Measurements from ENCODE around the gene ENGASE.

Gene ENGASE

DNA sequence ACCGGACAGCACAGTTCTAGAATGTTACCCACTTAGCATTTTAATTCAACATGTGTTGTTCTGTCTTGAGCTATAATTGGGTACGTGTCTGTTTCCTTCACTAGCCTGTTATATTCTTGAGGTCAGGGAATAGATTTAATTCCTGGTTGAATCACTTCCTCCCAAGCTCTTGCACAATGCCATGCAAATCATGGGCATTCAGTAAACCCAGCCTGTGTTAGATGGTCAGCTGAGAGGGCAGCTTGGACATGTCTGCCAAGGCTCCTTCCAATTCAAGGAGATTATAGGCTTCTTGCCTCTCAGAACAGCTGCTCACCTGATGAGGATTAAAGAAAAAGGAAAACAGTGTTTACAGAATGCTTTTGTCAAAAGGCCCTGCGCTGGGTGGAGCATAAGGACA is 38.0 kb upstream of the ENGASE start:
- H3K4me3 ChIP-seq (ENCODE audit: low read length, poor library complexity, severe bottlenecking) = no peak overlapping the region
- no peaks in the 10 kb centered on the region for H3K9me3 ChIP-seq (ENCODE audit: insufficient read depth, low read depth, low read length)
- no peak overlapping the region for H3K9ac ChIP-seq (ENCODE audit: low read depth, low read length, poor library complexity, severe bottlenecking)
- no peak overlapping the region for H3K4me2 ChIP-seq (ENCODE audit: low read depth, low read length, poor library complexity, severe bottlenecking)
- no peak overlapping the region for H2AFZ ChIP-seq (ENCODE audit: low read length)
- H3F3A ChIP-seq (ENCODE audit: low read depth) = no peaks in the 10 kb centered on the region
- H3K9me2 ChIP-seq (replicated peaks; ENCODE audit: low read depth, low read length) = no peaks in the 10 kb centered on the region
- TF ChIP-seq, protein P1, sequence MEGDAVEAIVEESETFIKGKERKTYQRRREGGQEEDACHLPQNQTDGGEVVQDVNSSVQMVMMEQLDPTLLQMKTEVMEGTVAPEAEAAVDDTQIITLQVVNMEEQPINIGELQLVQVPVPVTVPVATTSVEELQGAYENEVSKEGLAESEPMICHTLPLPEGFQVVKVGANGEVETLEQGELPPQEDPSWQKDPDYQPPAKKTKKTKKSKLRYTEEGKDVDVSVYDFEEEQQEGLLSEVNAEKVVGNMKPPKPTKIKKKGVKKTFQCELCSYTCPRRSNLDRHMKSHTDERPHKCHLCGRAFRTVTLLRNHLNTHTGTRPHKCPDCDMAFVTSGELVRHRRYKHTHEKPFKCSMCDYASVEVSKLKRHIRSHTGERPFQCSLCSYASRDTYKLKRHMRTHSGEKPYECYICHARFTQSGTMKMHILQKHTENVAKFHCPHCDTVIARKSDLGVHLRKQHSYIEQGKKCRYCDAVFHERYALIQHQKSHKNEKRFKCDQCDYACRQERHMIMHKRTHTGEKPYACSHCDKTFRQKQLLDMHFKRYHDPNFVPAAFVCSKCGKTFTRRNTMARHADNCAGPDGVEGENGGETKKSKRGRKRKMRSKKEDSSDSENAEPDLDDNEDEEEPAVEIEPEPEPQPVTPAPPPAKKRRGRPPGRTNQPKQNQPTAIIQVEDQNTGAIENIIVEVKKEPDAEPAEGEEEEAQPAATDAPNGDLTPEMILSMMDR (conservative IDR thresholded peaks at IDR 0.05; ENCODE audit: low read length) = no peak
- no peak for TF ChIP-seq EZH2phosphoT487 (IDR thresholded peaks at IDR 0.05; ENCODE audit: borderline replicate concordance)
- no peaks in the 10 kb centered on the region for H3K27me3 ChIP-seq (ENCODE audit: insufficient read depth, low read length, poor library complexity, severe bottlenecking)
- no peaks in the 10 kb centered on the region for H3K79me2 ChIP-seq (ENCODE audit: insufficient read depth, low read length)
- no peaks in the 10 kb centered on the region for H3K36me3 ChIP-seq (ENCODE audit: insufficient read depth, low read length)
- no peaks in the 10 kb centered on the region for H3K4me1 ChIP-seq (ENCODE audit: insufficient read depth, low read length, poor library complexity, severe bottlenecking)
- H4K20me1 ChIP-seq (ENCODE audit: insufficient read depth, low read length, poor library complexity, severe bottlenecking) = no peaks in the 10 kb centered on the region

DNA sequence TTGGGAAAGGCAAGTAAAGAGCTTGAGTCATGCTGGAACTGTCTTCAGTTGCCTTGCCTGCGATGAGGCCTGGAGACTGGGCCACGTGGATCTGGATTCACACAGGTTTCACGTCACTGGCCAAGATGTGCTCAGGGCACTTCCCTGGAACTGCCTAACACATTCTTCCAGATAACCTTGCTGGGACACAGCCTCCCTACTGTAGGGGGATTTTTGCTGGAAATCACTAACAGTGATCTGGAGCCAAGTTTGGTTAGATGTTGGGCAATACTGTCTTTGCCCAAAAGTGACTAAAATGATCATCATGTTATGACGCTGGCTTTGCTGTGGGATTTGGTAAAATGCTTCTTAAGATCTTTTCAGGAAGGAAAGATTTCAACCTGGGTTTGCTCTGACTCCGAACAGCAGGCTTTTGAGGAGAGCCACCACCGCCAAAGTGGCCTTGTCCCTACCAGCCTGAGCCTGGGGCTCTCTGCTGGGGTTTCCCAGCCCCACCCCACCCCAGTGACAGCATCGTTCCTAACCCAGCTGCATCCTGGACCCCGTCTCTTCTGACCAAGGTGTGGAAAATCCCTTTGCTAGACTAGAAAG is 36.0 kb upstream of the ENGASE start:
- Histone ChIP-seq H3K9me2 (replicated peaks; ENCODE audit: low read depth, low read length) (no peaks in the 10 kb centered on the region), H3K79me2 (ENCODE audit: insufficient read depth, low read length) (no peaks in the 10 kb centered on the region), H2AFZ (ENCODE audit: low read length) (no peak overlapping the region), H3K4me1 (ENCODE audit: insufficient read depth, low read length, poor library complexity, severe bottlenecking) (no peaks in the 10 kb centered on the region), H3K27me3 (ENCODE audit: insufficient read depth, low read length, poor library complexity, severe bottlenecking) (no peaks in the 10 kb centered on the region), H3K4me3 (ENCODE audit: low read length, poor library complexity, severe bottlenecking) (no peak overlapping the region), H3K9me3 (ENCODE audit: insufficient read depth, low read depth, low read length) (no peaks in the 10 kb centered on the region), H3K4me2 (ENCODE audit: low read depth, low read length, poor library complexity, severe bottlenecking) (no peak overlapping the region), H4K20me1 (ENCODE audit: insufficient read depth, low read length, poor library complexity, severe bottlenecking) (no peaks in the 10 kb centered on the region), H3F3A (ENCODE audit: low read depth) (no peaks in the 10 kb centered on the region), H3K9ac (ENCODE audit: low read depth, low read length, poor library complexity, severe bottlenecking) (no peak overlapping the region), H3K36me3 (ENCODE audit: insufficient read depth, low read length) (no peaks in the 10 kb centered on the region)
- no peak for TF ChIP-seq EZH2phosphoT487 (IDR thresholded peaks at IDR 0.05; ENCODE audit: borderline replicate concordance)
- TF ChIP-seq, protein P1 (conservative IDR thresholded peaks at IDR 0.05; ENCODE audit: low read length) = no peak

DNA sequence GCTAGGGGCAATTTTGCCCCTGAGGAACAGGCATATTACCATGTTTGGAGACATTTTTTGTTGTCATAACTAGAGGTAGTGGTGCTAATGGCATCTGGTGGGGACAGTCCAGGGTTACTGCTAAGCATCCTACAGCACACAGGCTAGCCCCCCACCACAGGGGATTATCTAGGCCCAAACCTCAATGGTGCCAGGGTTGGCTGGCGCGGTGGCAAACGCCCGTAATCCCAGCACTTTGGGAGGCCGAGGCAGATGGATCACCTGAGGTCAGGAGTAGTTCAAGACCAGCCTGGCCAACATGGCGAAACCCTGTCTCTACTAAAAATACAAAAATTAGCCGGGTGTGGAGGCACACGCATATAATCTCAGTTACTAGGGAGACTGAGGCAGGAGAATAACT is 35.5 kb upstream of the ENGASE start:
- H2AFZ ChIP-seq (ENCODE audit: low read length) = no peak overlapping the region
- no peaks in the 10 kb centered on the region for H3K9me3 ChIP-seq (ENCODE audit: insufficient read depth, low read depth, low read length)
- no peaks in the 10 kb centered on the region for H3K4me1 ChIP-seq (ENCODE audit: insufficient read depth, low read length, poor library complexity, severe bottlenecking)
- no peaks in the 10 kb centered on the region for H4K20me1 ChIP-seq (ENCODE audit: insufficient read depth, low read length, poor library complexity, severe bottlenecking)
- no peak overlapping the region for H3K4me2 ChIP-seq (ENCODE audit: low read depth, low read length, poor library complexity, severe bottlenecking)
- H3K27me3 ChIP-seq (ENCODE audit: insufficient read depth, low read length, poor library complexity, severe bottlenecking) = no peaks in the 10 kb centered on the region
- no peaks in the 10 kb centered on the region for H3K79me2 ChIP-seq (ENCODE audit: insufficient read depth, low read length)
- H3K9me2 ChIP-seq (replicated peaks; ENCODE audit: low read depth, low read length) = no peaks in the 10 kb centered on the region
- no peak for TF ChIP-seq EZH2phosphoT487 (IDR thresholded peaks at IDR 0.05; ENCODE audit: borderline replicate concordance)
- TF ChIP-seq, protein P1 (conservative IDR thresholded peaks at IDR 0.05; ENCODE audit: low read length) = no peak
- no peaks in the 10 kb centered on the region for H3K36me3 ChIP-seq (ENCODE audit: insufficient read depth, low read length)
- H3K9ac ChIP-seq (ENCODE audit: low read depth, low read length, poor library complexity, severe bottlenecking) = no peak overlapping the region
- no peaks in the 10 kb centered on the region for H3F3A ChIP-seq (ENCODE audit: low read depth)
- H3K4me3 ChIP-seq (ENCODE audit: low read length, poor library complexity, severe bottlenecking) = no peak overlapping the region
